ENCODE results near the gene XKR7.

XKR7 gene

DNA sequence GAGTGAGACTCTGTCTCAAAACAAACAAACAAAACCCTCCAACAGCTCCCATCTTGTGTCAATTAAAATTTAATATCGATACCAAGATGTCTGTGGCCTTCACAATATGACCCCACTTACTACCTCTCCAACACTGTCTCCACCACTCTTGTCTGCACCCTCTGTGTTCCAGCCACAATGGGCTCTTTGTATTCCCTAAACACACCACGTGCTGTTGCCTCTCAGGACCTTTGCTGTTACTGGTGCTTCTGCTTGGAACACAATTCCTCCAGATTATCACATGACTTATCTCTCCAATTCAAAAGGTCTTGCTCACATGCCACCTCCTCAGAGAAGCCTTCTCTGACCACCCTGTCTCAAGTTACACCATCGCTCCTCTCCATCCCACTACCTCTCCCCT is 78.0 kb downstream of the XKR7 start:
- peaks cover 69% of the 10 kb centered on the region for H3K27me3 Mint-ChIP-seq (ENCODE audit: low read depth)
- no peak overlapping the region for H3K27ac Mint-ChIP-seq

DNA sequence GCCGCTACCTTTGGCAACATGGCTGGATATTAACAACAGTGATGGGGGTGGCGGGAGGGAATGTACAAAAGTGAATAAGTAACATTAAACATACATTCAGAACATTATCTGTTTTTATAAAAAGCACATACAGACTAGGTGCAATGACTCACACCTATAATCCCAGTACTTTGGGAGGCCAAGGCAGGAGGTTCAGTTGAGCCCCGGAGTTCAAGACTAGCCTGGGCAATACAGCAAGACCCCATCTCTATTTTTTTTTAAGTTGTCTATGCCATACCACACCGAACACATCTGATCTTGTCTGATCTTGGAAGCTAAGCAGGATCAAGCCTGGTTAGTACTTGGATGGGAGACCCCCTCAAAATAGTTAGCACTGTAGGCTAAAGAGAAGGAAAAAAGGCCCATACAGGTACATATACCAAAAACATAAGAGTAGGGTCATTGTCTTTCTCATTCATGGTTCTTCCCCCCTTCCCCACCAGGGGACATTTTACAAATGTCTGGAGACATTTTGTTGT is 82.4 kb downstream of the XKR7 start:
- Mint-ChIP-seq H3K9me3 (no peaks in the 10 kb centered on the region), H3K27me3 (ENCODE audit: low read depth) (peaks cover 75% of the 10 kb centered on the region), H3K4me3 (no peak overlapping the region), H3K36me3 (ENCODE audit: low read depth) (no peaks in the 10 kb centered on the region), H3K4me1 (ENCODE audit: low read depth) (peaks cover 16% of the 10 kb centered on the region), H3K27ac (no peak overlapping the region)

More for the DNA sequence above, 78.0 kb downstream of the XKR7 start:
- Mint-ChIP-seq H3K4me1 (ENCODE audit: low read depth) (peaks cover 3% of the 10 kb centered on the region), H3K36me3 (ENCODE audit: low read depth) (no peaks in the 10 kb centered on the region), H3K9me3 (no peaks in the 10 kb centered on the region), H3K4me3 (no peak overlapping the region)

DNA sequence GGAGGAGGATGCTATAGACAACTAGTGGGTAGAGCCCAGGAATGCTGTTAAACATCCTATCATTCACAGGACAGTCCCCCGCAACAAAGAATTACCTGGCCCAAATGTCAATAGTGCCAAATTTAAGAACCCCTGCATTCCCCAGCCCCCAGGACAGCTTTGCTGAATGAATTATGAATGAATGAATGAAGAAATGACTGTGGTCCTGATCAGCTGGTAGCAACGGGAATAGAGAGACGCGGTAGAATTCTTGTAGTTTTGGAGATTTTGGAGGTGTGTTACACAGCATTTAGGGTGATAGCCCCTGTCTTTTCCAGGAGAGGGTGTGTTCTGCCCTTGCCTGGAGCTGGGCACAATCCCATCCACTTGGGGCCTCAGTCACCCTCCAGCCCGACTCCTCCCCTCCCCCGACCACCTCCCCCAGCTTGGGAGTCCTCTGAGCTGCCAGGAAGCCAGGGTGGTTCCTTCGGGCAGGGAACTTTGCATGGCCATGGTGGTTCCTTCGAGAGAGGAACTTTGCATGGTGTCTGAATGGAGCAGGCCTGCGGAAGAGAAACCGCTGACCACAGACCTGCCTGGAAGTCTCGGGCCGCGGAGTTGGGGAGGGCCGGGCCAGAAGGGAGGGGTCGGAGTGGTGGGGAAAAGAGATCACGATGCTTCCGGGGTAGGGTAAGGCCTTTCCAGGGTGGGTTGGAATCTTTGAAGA is 83.1 kb downstream of the XKR7 start:
- Mint-ChIP-seq H3K4me1 (ENCODE audit: low read depth) (peaks cover 16% of the 10 kb centered on the region), H3K9me3 (no peaks in the 10 kb centered on the region), H3K27me3 (ENCODE audit: low read depth) (peaks cover 70% of the 10 kb centered on the region), H3K36me3 (ENCODE audit: low read depth) (no peaks in the 10 kb centered on the region), H3K27ac (peak overlapping the region; percentile 6), H3K4me3 (peak overlapping the region; percentile 80)

DNA sequence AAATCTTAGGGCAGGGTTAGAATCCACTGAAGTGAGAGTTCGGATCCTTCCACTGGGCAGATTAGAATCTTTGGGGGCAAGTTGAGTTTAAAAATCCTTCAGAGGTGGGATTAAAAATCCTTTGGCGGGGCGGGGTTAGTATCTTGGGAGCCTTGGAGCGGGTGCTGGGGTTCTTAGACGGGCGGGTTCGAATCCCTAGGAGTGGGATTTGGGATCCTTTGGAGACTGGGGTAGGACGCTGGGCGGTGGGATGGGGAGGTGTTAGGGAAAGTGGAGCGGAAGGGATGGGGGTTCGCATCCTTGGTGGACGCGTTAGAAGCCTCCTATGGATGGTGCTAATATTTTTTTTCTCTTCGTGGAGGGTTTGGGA is 83.8 kb downstream of the XKR7 start:
- Mint-ChIP-seq H3K27ac (no peak overlapping the region), H3K27me3 (ENCODE audit: low read depth) (peaks cover 64% of the 10 kb centered on the region), H3K4me1 (ENCODE audit: low read depth) (peaks cover 16% of the 10 kb centered on the region), H3K4me3 (peak overlapping the region; percentile 80), H3K36me3 (ENCODE audit: low read depth) (no peaks in the 10 kb centered on the region), H3K9me3 (no peaks in the 10 kb centered on the region)

DNA sequence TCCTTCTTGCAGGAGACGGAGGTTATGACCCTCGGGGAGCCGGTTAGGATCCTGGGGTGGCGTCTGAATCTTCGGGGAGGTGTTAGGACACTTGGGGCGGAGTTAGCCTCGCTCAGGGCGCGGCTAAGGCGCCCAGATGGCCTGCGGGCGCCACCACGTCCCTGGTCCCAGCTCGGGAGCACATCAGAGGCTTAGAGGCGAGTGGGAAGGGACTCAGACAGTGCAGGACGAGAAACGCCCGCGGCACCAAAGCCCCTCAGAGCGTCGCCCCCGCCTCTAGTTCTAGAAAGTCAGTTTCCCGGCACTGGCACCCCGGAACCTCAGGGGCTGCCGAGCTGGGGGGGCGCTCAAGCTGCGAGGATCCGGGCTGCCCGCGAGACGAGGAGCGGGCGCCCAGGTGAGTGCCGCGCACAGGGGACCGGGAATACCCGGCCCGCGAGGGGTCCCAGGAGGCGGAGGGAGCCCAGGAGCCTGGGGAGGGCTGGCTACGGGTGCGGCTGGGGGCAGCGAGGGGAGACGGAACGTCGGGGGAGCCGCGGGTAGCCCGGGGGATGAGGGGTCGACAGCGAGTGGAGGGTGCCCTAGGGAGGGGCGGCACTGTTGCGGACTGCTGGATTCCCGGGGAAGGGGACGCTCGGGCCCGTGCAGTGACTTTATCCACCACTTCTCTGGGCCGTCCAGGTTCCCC is 84.3 kb downstream of the XKR7 start, which contains the start of gene HCK:
Gene HCK (plus strand): TSS at position 153 of the 688 bp plus-strand sequence.
- no peaks in the 10 kb centered on the region for H3K9me3 Mint-ChIP-seq
- peak within 1 kb of the TSS; percentile 6 for H3K27ac Mint-ChIP-seq
- H3K4me3 Mint-ChIP-seq, result peak within 1 kb of the TSS; percentile 80
- H3K27me3 Mint-ChIP-seq (ENCODE audit: low read depth), result peaks cover 62% of the 10 kb centered on the region
- peaks cover 16% of the 10 kb centered on the region for H3K4me1 Mint-ChIP-seq (ENCODE audit: low read depth)
- no peaks in the 10 kb centered on the region for H3K36me3 Mint-ChIP-seq (ENCODE audit: low read depth)

DNA sequence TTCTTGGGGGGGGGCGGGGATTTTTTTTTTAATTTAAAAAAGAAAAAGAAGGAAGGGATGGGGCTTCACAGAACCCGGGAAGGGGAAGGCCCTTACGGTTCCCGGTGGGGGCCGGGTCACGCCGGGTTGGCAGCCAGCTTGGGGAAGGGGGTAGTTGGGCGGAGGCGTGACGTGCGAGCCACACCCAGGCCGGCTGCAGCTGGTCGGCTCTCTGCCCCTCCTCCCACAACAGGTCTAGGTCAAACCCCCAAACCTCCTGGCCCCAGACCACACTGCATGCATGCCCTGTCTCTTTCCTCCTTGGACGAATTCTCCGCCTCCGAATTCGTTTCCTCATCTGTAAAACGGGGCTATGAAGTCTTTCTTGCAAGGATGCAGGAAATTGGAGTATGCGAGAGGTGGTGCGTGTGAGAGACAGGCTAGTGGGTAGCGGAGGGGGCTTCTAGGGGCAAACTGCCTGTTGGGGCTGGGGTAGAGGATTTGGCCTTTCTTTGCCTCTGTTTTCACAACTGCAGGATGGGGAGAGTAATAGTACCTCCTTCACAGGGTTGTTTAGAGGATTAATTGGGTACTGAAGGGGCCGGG is 84.9 kb downstream of the XKR7 start:
- peaks cover 63% of the 10 kb centered on the region for H3K27me3 Mint-ChIP-seq (ENCODE audit: low read depth)
- no peaks in the 10 kb centered on the region for H3K9me3 Mint-ChIP-seq
- H3K36me3 Mint-ChIP-seq (ENCODE audit: low read depth), result no peaks in the 10 kb centered on the region
- H3K27ac Mint-ChIP-seq, result no peak overlapping the region
- H3K4me1 Mint-ChIP-seq (ENCODE audit: low read depth), result peaks cover 16% of the 10 kb centered on the region
- H3K4me3 Mint-ChIP-seq, result peak overlapping the region; percentile 34
